Gastroesophageal sphincter (tissue), 3 donors: ENCODE data around the gene MEX3A.

Experiments
- CTCF ChIP-seq, 4 experiments: fragments of 200-600 bp in 2 of 4; fragments of 450-650 bp in 2 of 4; sonication (generic) in 1 of 4; IDR thresholded peaks; one replicate each; pipeline ENCODE4 v1.5.1; 2017 to 2019; ENCODE audit warnings: antibody characterized with exemption in 4 of 4, mild to moderate bottlenecking in 2 of 4, moderate library complexity in 2 of 4
- POLR2AphosphoS5 ChIP-seq: sonication (generic); formaldehyde crosslinking; IDR thresholded peaks from one replicate; pipeline ENCODE4 v1.6.1; 2017; ENCODE audit warnings: antibody characterized with exemption

- TF ChIP-seq POLR2AphosphoS5 (no peak), CTCF (IDR thresholded peaks at IDR 0.05) (no peak)
Observed at GRCh38 chr1:156090138-156090839, 8.0 kb upstream of the MEX3A start.
